IPS-18c (cell line): Measurements from ENCODE around the gene NRG2.

Experiments used
- H3K4me3 ChIP-seq: 2 replicates; pipeline ENCODE4 v1.7.0; 2013; ENCODE audit warnings: low read depth, mild to moderate bottlenecking, low read length, moderate library complexity; ENCODE audit not compliant: insufficient read depth
- H3K9me3 ChIP-seq: one replicate; pipeline ENCODE4 v1.6.1; 2013; ENCODE audit warnings: mild to moderate bottlenecking, low read length, moderate library complexity; ENCODE audit not compliant: control insufficient read depth, insufficient read depth

Gene NRG2

DNA sequence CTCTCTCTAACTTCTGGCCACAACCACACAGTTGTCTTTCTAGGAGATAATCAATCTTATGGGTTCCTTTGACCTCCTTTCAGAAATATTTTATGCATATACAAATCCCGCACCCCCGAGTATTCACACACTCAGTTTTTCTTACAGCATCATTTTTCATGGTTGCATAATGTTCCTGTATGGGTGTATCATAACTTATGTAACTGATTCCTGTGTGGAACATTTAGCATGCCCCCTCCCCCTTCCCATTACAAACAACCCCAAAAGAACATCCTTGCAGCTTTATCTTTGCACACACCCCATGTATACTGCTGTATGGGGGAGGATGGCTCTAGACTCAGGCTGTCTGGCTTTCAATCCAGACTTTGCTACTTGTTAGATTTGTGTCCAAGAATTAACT lies 153.7 kb downstream of the NRG2 start:
- Histone ChIP-seq H3K9me3 (no peaks in the 10 kb centered on the region), H3K4me3 (no peak overlapping the region)

DNA sequence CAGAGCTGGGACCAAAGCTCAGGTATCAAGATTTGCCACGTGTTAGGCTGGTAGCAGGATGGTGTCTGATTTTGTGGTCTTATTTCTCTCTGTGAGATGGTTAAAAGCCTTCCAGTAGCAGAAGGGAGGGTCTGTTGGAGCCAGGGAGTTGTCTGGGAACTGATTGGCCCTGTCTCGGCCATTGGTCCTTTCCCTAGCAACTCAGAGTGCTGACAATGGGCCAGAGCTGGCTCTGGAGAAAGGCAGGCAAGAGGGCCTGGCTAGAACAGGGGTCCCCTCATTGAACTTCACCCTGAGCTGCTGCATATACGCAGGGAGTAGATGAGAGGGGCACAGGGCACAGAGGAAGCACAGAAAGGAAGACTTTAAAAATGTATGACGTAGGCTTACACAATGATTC lies 154.7 kb downstream of the NRG2 start:
- no peaks in the 10 kb centered on the region for H3K9me3 ChIP-seq

DNA sequence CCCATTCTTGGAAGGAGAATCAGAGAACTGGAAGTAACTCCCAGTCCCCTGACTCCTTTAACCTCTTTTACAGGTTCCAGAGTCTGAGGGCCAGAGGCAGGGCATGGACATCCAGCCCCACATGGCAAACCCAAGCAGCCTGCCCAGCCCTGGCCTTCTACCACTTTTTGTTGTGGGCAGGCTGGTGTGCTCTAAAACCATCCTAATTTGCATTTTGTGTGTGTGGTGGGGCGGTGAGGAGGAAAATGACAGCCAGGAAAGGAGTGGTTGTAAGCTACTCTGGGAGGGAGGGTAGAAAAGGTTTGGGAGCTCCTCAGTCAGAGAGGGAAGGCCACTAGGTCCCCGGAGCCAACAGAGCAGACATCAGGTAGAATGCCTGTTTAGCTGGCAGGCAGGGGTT lies 156.9 kb downstream of the NRG2 start:
- H3K4me3 ChIP-seq: no peak overlapping the region
- H3K9me3 ChIP-seq: no peaks in the 10 kb centered on the region

More for the DNA sequence above, 154.7 kb downstream of the NRG2 start:
- no peak overlapping the region for H3K4me3 ChIP-seq

DNA sequence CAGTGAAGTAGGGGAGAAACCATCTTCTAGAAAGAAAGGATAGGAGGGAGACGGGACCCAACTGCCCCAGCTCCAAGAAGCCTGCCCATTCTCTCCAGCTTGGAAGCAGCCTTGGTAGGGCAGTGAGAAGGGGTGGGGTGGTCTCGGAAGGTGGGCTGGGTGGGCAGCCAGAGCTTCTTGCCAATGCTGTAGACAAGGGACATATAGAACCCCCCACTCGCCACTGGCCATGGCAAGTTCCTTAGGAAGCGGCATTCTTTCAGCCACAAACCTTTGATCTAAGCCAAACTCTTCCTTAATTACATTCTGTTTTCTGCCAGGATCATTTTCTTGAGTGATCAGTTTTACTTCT lies 157.3 kb downstream of the NRG2 start:
- H3K4me3 ChIP-seq: no peak overlapping the region
- no peaks in the 10 kb centered on the region for H3K9me3 ChIP-seq

DNA sequence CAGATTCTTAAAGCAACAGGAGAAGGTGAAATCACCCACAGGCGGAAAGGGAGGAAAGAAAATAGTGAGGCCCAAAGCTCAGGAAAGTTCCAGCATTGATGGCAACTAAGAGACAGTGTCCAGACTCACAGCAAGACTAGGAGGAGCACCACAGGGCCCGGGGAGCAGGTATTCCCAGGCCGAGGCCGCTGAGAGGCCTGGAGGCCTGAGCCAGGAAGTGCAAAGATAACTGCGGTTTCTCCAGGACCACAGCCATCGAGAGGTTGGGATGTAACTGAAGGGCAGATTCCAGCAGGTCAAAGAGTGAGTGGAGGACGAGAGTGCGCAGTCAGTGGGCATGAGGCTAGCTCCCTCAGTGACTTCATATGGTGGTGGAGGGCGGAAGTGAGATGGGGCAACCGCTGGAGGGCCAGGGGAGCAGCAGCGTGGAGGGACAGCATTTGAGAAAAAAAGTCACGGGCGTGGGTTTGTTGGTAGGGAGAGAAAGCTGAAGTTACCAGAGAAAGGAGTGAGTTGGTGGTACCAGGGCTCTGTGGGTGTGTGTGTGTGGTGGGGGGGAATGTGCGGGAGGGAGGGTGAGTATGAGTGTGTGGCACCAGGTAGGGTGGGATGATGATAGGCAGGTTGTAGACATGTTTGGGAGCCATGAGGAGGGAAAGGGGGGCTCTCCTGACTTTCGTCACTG lies 157.8 kb downstream of the NRG2 start:
- Histone ChIP-seq H3K9me3 (no peaks in the 10 kb centered on the region), H3K4me3 (no peak overlapping the region)

DNA sequence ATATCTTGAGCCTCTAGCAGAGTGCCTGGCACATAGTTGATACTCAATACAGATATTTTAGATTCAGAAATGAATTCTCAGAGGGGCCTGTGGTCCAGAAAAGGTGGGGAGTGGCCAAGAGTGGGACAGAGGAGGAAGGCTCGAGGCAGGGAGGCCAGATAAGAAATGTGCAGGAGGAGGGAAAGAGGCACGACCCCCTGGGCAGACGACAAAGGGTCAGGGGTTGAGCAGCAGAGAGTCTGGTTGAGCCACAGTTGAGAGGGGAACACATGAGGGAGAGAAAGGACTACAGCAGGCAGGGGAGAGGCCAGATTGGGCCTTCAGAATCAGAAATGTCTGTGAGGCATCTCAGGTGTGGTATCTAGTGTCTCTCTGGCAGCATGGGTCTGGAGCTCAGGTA lies 158.4 kb downstream of the NRG2 start:
- Histone ChIP-seq H3K4me3 (no peak overlapping the region), H3K9me3 (no peaks in the 10 kb centered on the region)

DNA sequence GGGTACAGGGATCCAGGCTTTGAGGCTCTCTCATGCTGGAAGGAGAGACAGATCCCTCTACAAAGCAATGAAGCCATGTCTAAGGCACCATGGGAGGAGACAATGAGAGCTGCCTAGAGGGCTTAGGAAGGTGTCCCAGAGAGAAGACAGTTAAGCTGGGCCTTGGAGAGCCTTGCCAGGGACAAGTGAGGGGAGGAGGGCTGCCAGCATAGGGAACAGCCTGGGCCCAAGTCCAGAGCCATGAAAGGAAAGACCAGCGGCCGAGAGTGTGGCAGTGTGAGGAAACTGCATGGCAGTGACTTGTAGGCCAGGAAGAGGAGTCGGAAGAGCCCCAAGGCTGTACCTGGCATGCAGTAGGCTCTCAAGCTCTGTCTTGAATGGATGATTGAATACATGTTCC lies 159.0 kb downstream of the NRG2 start:
- no peaks in the 10 kb centered on the region for H3K9me3 ChIP-seq
- no peak overlapping the region for H3K4me3 ChIP-seq

DNA sequence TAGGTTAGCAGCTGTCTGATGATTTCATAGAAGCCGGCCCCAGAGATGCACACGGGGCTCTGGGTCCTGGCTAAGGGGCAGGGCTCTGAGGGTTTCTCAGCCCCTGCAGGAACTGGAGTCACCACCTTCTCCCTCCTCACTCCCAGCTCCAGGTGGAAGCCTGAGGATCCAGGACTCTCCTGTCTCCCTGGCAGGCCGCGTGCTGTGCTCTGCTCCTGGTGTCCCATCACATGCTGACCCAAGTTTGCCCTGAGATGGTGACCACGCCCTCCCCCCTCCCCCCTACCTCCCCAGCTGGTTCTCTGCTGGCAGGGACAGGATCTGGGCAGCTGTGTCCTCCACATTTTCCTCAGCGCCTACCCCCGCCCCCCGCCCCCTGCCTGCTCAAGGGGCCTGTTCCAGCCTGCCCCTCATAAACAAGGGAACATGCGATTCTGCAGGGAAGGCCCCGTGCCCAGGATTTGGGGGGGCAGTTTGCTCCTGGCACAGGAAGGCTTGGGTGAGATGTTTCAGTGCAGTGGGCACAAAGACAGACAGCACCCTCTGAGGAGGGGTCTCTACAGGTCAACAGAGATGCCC lies 160.0 kb downstream of the NRG2 start:
- Histone ChIP-seq H3K9me3 (no peaks in the 10 kb centered on the region), H3K4me3 (no peak overlapping the region)

DNA sequence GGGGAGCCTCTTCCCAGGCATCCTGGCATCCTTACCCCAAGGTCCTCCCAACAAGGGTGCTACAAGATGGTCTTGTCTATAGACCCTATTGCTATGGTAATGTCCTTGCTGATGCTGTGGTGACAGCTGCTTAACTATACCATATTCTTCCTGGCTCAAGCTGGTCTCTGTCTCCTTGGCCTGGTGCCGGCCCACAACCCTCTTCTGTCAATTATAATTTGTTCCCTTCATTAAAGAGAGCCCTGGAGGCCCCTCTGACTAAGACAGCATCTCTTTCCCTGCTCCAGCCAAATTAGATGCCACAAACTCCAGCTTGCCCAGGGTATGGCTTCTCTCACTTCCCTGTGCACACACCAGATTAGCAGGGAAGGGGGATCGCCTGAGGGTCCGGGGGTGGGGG lies 160.8 kb downstream of the NRG2 start:
- Histone ChIP-seq H3K9me3 (no peaks in the 10 kb centered on the region), H3K4me3 (no peak overlapping the region)

DNA sequence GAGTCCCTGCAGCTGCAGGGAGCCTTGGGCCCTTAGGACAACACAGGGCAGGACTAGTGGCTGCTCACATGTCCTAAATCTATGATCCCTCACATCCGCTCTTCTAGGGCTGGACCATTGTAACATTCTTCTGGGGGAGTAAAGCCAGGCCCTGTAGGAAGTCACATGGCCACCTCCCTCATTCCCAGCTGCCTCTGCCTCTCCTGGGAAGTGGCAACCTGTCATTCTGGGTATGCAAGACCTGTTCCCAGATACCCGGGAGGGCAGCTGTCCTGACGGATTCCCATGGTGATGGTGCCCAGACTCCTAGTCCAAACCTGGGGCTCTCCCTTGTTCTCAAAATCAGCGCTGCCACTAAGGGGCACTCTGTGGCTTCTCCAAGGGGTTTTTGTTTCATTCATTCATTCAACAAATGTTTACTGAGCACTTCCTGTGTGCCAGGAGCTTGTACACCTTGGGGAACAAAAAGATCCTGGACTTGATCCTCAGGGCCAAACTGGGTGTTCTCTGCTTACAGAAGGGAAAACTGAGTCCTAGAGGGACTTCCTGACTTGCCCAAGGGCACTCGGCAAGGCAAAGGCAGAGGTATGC lies 161.9 kb downstream of the NRG2 start:
- no peaks in the 10 kb centered on the region for H3K9me3 ChIP-seq
- no peak overlapping the region for H3K4me3 ChIP-seq

DNA sequence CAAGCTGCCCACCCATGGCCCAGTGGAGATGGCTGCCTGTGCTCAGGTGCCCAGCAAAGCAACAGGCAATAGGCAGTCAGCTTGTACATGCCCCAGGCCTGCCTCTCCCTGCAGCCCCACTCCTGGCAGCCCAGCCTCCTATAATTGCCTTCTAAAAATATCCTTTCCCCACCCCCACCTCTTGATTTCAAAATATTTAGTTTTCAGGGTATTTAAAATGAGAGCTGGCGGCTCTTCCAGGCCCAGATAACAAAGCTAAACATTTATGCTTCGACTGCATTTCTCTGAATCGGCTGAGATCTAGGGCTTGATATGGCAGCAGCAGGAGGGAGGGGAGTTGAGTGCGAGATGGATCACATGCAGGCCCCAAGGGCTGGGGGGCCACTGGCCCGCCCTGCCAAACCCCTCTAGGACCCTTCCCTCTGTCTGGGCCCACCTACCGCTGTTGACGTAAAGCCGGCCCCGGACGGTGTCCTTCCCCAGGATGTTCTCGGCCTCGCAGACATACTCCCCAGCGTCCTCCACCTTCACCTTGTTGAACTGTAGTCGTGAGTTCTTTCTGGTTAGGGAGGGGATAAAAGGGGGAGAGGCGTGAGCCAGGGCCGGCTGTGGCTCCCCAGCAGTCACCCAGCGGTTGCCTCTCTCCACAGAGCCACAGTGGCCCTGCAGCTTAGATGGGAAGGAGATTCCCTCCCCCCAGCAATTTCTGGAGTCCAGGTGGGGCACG lies 162.5 kb downstream of the NRG2 start:
- Histone ChIP-seq H3K4me3 (no peak overlapping the region), H3K9me3 (no peaks in the 10 kb centered on the region)

DNA sequence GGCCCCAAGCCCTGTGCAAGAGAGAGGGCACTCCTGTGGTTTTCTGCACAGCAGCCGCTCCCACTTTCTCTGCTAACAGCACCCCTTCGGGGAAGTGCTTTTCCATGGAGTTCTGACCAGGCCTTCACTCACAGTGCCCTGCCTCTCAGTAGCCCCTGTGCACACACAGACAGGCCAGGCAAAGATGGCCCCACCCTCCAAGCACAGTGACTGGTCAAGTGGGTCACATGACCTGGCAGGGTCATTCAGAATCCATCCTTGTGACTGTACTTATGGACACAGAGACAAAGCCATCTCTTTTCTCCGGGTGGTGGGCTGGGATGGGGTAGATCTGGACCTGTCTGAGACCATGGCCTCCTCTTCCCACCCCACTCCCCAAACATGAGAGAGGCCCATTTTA lies 165.0 kb downstream of the NRG2 start:
- Histone ChIP-seq H3K9me3 (no peaks in the 10 kb centered on the region), H3K4me3 (no peak overlapping the region)

DNA sequence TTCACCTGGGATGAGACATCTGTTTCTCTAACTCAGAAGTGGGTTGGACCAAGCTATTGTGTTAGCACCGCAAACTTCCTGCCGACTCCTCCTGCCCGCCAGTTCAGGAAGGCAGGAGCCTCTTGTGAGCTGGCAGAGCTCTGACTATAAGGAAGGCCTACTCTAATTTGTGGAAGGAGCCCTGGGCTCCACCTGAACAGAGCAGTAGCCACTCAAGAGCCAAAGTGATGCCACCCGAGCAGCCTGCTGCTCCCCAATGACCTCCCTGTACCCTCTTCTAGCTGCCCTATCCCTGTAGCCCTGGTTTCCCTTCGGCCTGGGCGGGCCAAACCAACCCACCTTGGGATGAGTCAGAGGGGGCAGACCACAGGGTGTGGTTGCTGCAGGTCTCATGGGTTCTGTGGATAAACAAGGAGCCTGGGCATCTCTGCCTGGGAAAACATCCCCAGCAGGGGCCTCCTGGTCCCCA lies 165.9 kb downstream of the NRG2 start:
- Histone ChIP-seq H3K4me3 (no peak overlapping the region), H3K9me3 (no peaks in the 10 kb centered on the region)

DNA sequence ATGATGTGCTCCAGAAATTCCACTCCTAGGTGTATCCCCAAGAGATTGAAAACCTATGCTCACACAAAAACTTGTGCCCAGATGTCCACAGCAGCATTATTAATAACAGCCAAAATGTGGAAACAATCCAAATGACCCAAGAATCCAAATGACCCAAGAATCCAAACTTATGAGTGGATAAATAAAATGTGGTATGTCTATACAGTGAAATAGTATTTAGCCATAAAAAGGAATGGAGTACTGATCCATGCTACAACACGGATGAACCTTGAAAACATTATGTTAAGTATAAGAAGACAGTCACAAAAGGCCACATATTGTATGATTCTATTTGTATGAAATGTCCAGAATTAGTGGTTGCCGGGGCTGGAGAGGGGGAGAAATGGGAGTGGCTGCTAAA lies 167.1 kb downstream of the NRG2 start:
- Histone ChIP-seq H3K9me3 (no peaks in the 10 kb centered on the region), H3K4me3 (no peak overlapping the region)

DNA sequence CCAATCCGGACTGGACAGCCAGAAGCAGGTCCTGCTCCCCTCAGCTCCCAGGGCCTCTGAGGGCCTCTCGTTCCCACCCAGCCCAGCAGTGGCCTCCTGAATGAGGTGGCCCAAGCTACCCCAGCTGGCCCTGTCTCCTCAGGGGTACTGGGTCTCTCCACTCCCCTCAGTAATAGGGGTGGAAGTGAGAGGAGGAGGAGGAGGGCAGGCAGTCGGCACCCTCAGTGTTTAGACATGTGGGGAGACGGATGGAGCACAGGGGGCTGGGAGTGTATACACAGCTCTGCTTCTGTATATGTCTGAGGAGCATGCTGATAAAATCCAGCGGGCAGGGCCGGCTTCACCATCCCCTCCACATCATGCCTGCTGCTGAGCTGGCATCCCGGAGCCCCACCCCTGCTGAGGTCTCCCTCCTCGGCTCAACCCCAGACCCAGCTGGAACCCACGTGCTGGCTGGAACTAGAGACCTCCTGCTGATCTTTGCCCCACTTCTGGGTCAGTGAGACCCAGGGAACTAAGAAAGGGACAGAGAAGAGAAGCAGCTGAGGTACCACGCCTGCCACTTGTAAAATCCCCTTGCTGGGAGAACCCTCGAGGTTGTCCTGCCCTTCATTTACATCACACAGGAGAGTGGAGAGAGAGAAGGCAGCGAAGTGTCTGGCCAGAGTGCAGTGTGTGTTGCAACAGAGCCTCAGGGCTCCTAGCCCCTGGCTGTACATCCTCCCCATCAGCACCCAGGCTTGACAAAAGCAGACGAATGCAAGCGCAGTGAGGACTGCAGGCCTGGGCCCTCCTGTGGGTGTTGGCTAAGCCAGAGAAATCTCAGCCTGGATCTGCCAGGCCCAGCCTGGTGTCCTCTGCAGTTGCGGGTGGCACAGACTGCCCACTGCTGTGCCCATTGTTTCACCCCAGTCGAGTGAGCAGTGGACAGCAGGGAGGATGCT lies 170.0 kb downstream of the NRG2 start:
- Histone ChIP-seq H3K9me3 (no peaks in the 10 kb centered on the region), H3K4me3 (no peak overlapping the region)

DNA sequence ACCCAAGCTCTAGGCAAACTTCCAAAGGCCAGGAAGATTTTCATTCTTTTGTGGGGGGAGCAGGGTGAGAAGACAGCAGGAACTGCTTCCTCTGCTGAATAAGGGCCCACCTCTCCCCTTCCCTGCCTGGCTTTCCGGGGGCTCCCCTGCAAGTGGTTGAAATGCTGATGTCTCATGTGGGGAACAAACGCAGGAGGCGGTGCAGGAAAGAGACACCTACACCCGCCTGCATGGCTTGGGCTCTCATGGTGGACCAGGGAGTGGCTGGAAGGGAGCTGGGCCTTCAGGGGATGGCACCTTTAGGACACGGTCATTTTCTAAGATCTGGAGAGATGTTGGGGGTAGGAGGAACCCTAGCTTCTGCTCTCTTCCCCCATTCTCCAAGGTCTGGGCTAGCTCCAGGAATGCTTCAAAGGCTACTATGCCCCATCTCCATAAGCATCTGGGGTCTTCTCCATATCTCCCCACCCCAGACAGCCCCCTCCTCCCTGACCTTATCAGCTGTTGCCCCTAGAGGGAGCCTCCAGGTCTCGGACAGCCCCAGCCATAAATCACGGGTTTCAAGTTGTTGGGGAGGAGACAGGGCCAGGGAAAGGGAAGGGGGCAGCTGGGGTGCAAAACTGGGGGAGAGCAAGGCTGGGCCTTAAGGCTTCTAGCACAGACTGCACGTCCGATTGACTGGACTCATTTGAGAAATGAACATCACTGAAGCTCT lies 170.9 kb downstream of the NRG2 start:
- Histone ChIP-seq H3K4me3 (no peak overlapping the region), H3K9me3 (no peaks in the 10 kb centered on the region)

DNA sequence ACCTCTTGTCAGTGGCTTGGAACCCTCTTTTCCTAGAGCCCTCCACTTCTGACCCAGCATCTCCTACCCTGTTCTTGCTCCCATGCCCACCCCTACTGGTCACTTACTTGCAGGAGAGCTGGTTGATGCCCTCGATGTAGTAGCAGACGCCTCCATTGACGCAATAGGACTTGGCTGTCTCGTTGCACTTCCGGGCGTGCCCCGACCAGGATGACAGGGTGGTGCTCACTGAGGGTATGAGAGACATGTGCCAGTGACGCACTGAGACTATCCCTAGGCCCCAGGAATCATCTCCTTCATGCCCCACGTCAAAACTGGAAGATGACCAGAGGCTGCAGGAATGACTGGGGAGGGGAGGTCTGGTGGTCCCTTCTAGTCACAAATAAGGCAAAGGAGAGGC lies 171.5 kb downstream of the NRG2 start:
- no peaks in the 10 kb centered on the region for H3K9me3 ChIP-seq
- no peak overlapping the region for H3K4me3 ChIP-seq
